Measurements from ENCODE around the gene A1CF. TPM values are rescaled to one million over a fixed set of nuclear protein-coding genes. Genes with fewer than 3 reads are reported as not detected.
"Not testable (repeated sequence)": the region's sequence is repeated elsewhere in the genome, so short reads cannot be mapped to it uniquely, and the experiment has no call there.

The A1CF gene
- total and polyA plus RNA-seq, 2 experiments from 2014 or later, result not detected

DNA sequence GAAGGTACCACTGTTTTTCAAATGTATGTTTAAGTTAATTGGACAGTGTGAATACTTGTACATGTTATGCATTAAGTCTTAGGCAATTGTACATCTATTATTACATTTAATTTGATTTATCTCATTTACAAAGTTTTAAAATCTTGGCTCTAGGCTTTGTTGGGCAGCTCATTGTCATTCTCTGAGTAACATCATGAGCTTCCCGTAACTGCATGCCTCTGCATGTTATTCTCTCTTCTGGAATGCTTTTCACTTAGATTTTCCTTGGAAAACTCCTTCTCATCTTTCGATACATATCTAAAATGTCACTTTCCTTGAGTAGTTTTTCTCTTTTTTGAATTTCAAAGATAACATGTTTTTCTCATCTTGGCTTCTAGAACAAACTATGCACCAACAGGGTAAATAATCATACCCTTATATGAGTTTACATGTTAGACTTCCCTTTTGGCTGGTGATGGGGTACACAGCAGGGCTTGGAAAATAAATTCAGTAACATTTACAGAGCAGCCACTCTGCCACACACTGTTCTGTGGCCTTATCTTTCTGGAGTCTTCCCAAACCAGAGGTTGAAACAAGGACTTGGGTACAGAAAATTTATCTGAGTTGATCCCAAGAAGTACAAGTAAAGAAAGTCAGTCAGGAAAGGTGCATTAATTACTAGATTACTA is 42.2 kb upstream of the A1CF start:
- Histone ChIP-seq H3K27me3 (replicated peaks; ENCODE audit: insufficient read depth) (no peaks in the 10 kb centered on the region), H2AFZ (peak overlapping the region; percentile 32; the same call in 1 of the 2 replicates), H4K20me1 (ENCODE audit: insufficient read depth) (no peaks in the 10 kb centered on the region), H3K27ac (peak overlapping the region; percentile 53), H3K9me3 (ENCODE audit: low read depth) (no peaks in the 10 kb centered on the region), H3K36me3 (ENCODE audit: low read depth) (no peaks in the 10 kb centered on the region), H3K79me2 (ENCODE audit: insufficient read depth) (no peaks in the 10 kb centered on the region), H3K4me1 (ENCODE audit: insufficient read depth) (peaks cover 35% of the 10 kb centered on the region), H3K4me3 (peak overlapping the region; percentile 24; the same call in 1 of the 2 replicates), H3K9me2 (ENCODE audit: insufficient read depth) (no peaks in the 10 kb centered on the region), H3K9ac (no peak overlapping the region), H3F3A (ENCODE audit: insufficient read depth) (peaks cover 8% of the 10 kb centered on the region), H3K4me2 (ENCODE audit: unreplicated experiment) (peak overlapping the region; percentile 59)
- WGBS, 2 experiments (ENCODE audit: low coverage in 1 of 2, low lambda C conversion rate in 2 of 2, missing lambda C conversion rate in 2 of 2), result 16 to 22% methylated on average over 2 of the region's 2 CpGs
- no peak for TF ChIP-seq EZH2 (IDR thresholded peaks at IDR 0.05; ENCODE audit: insufficient read depth, poor library complexity, severe bottlenecking)
- TF ChIP-seq EZH2phosphoT487 (IDR thresholded peaks at IDR 0.05; ENCODE audit: insufficient read depth, low read depth), result no peak
- DNase-seq, result peak; percentile 54
- in situ Hi-C loops (cut with MboI), result no loop called here

DNA sequence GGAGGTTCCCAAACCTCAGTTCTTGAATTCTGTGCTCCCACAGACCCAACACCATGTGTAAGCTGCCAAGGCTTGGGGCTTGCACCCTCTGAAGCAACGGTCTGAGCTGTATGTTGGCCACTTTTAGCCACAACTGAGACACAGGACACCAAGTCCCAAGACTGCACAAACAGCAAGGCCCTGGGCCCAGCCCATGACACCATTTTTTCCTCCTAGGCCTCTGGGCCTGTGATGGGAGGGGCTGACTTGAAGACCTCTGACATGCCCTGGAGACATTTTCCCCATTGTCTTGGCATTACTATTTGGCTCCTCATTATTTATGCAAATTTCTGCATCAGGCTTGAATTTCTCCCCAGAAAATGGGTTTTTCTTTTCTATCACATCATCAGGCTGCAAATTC is 38.0 kb upstream of the A1CF start:
- WGBS, 2 experiments (ENCODE audit: low coverage in 1 of 2, low lambda C conversion rate in 2 of 2, missing lambda C conversion rate in 2 of 2), result 13 to 18% methylated on average over 1 of the region's 1 CpG
- H3K4me2 ChIP-seq (ENCODE audit: unreplicated experiment); H3K27me3 ChIP-seq (replicated peaks; ENCODE audit: insufficient read depth); H3K9me3 ChIP-seq (ENCODE audit: low read depth); H3K36me3 ChIP-seq (ENCODE audit: low read depth); H3F3A ChIP-seq (ENCODE audit: insufficient read depth); H3K9ac ChIP-seq; H2AFZ ChIP-seq; H4K20me1 ChIP-seq (ENCODE audit: insufficient read depth); in situ Hi-C loops (cut with MboI); DNase-seq; H3K27ac ChIP-seq; H3K9me2 ChIP-seq (ENCODE audit: insufficient read depth); H3K79me2 ChIP-seq (ENCODE audit: insufficient read depth); H3K4me3 ChIP-seq: not testable (repeated sequence)
- peaks cover 17% of the 10 kb centered on the region for H3K4me1 ChIP-seq (ENCODE audit: insufficient read depth)

- Histone ChIP-seq H3K9me3 (ENCODE audit: low read depth) (no peaks in the 10 kb centered on the region), H3K79me2 (ENCODE audit: insufficient read depth) (no peaks in the 10 kb centered on the region), H2AFZ (no peak overlapping the region), H3F3A (ENCODE audit: insufficient read depth) (peaks cover 8% of the 10 kb centered on the region), H3K9me2 (ENCODE audit: insufficient read depth) (no peaks in the 10 kb centered on the region), H3K36me3 (ENCODE audit: low read depth) (no peaks in the 10 kb centered on the region), H3K9ac (no peak overlapping the region), H3K4me2 (ENCODE audit: unreplicated experiment) (no peak overlapping the region), H3K4me1 (ENCODE audit: insufficient read depth) (peaks cover 18% of the 10 kb centered on the region), H4K20me1 (ENCODE audit: insufficient read depth) (no peaks in the 10 kb centered on the region), H3K4me3 (no peak overlapping the region), H3K27ac (no peak overlapping the region), H3K27me3 (replicated peaks; ENCODE audit: insufficient read depth) (no peaks in the 10 kb centered on the region)
- DNase-seq, result peak; percentile 61
- in situ Hi-C loops (cut with MboI), result no loop called here
- WGBS, 2 experiments (ENCODE audit: low coverage in 1 of 2, low lambda C conversion rate in 2 of 2, missing lambda C conversion rate in 2 of 2), result 85 to 90% methylated on average over 3 of the region's 3 CpGs
- TF ChIP-seq EZH2phosphoT487 (IDR thresholded peaks at IDR 0.05; ENCODE audit: insufficient read depth, low read depth) (no peak), EZH2 (IDR thresholded peaks at IDR 0.05; ENCODE audit: insufficient read depth, poor library complexity, severe bottlenecking) (no peak)
Measured at GRCh38 chr10:50919010-50919409, 33.6 kb upstream of the A1CF start.

GRCh38 chr10:50918529-50918928 is 33.1 kb upstream of the A1CF start:
- in situ Hi-C loops (cut with MboI), result no loop called here
- Histone ChIP-seq H3K27me3 (replicated peaks; ENCODE audit: insufficient read depth) (no peaks in the 10 kb centered on the region), H3K9me2 (ENCODE audit: insufficient read depth) (no peaks in the 10 kb centered on the region), H2AFZ (no peak overlapping the region), H3K79me2 (ENCODE audit: insufficient read depth) (no peaks in the 10 kb centered on the region), H3K9ac (no peak overlapping the region), H3K4me1 (ENCODE audit: insufficient read depth) (peaks cover 18% of the 10 kb centered on the region), H3K27ac (no peak overlapping the region), H3F3A (ENCODE audit: insufficient read depth) (peaks cover 8% of the 10 kb centered on the region), H3K4me2 (ENCODE audit: unreplicated experiment) (no peak overlapping the region), H4K20me1 (ENCODE audit: insufficient read depth) (no peaks in the 10 kb centered on the region), H3K4me3 (no peak overlapping the region), H3K36me3 (ENCODE audit: low read depth) (no peaks in the 10 kb centered on the region), H3K9me3 (ENCODE audit: low read depth) (no peaks in the 10 kb centered on the region)
- TF ChIP-seq EZH2phosphoT487 (IDR thresholded peaks at IDR 0.05; ENCODE audit: insufficient read depth, low read depth) (no peak), EZH2 (IDR thresholded peaks at IDR 0.05; ENCODE audit: insufficient read depth, poor library complexity, severe bottlenecking) (no peak)
- DNase-seq, result no peak

GRCh38 chr10:50917486-50917885 is 32.1 kb upstream of the A1CF start:
- in situ Hi-C loops (cut with MboI), result no loop called here
- no peaks in the 10 kb centered on the region for H3K79me2 ChIP-seq (ENCODE audit: insufficient read depth)
- TF ChIP-seq EZH2 (IDR thresholded peaks at IDR 0.05; ENCODE audit: insufficient read depth, poor library complexity, severe bottlenecking), result no peak
- peak; percentile 86 for DNase-seq
- H3K9ac ChIP-seq, result no peak overlapping the region
- H4K20me1 ChIP-seq (ENCODE audit: insufficient read depth), result no peaks in the 10 kb centered on the region
- peak overlapping the region; percentile 66 for H3K4me2 ChIP-seq (ENCODE audit: unreplicated experiment)
- H3F3A ChIP-seq (ENCODE audit: insufficient read depth), result peaks cover 8% of the 10 kb centered on the region
- peaks cover 18% of the 10 kb centered on the region for H3K4me1 ChIP-seq (ENCODE audit: insufficient read depth)
- H3K36me3 ChIP-seq (ENCODE audit: low read depth), result no peaks in the 10 kb centered on the region
- H3K4me3 ChIP-seq, result no peak overlapping the region
- peak overlapping the region; percentile 19 for H3K27ac ChIP-seq
- H3K9me3 ChIP-seq (ENCODE audit: low read depth), result no peaks in the 10 kb centered on the region
- H2AFZ ChIP-seq, result no peak overlapping the region
- H3K9me2 ChIP-seq (ENCODE audit: insufficient read depth), result no peaks in the 10 kb centered on the region
- H3K27me3 ChIP-seq (replicated peaks; ENCODE audit: insufficient read depth), result no peaks in the 10 kb centered on the region

Data from GM23248 (cell line).